Vagina (tissue), 2 donors: ENCODE results near the gene CHTF8.
"Not testable (repeated sequence)": the region's sequence is repeated elsewhere in the genome, so short reads cannot be mapped to it uniquely, and the experiment has no call there.

Experiments
- POLR2A ChIP-seq, 2 donors: fragments of 450-650 bp; IDR thresholded peaks; one replicate each; pipeline ENCODE4 v1.6.1; 2017; ENCODE audit warnings: antibody characterized with exemption in 2 of 2, mild to moderate bottlenecking in 2 of 2, moderate library complexity in 2 of 2
- POLR2AphosphoS5 ChIP-seq, 2 donors: sonication (generic); formaldehyde crosslinking; IDR thresholded peaks; one replicate each; pipeline ENCODE4 v1.9.0; 2017; ENCODE audit warnings: antibody characterized with exemption in 2 of 2, mild to moderate bottlenecking in 2 of 2, low read depth in 1 of 2; ENCODE audit not compliant: insufficient read depth in 1 of 2
- TF ChIP-seq, protein P1 (sequence below), 3 experiments: fragments of 450-650 bp in 2 of 3; fragments of 200-600 bp in 1 of 3; sonication (generic) in 1 of 3; IDR thresholded peaks; one replicate each; pipeline ENCODE4 v1.5.1; 2017 to 2019; ENCODE audit warnings: antibody characterized with exemption in 3 of 3, mild to moderate bottlenecking in 2 of 3, moderate library complexity in 2 of 3

GRCh38 chr16:69124406-69124805 lies 8.0 kb downstream of the CHTF8 start:
- TF ChIP-seq POLR2A (IDR thresholded peaks at IDR 0.05); POLR2AphosphoS5 (IDR thresholded peaks at IDR 0.05; ENCODE audit: insufficient read depth in 1 of 2, low read depth in 1 of 2): not testable (repeated sequence)
- TF ChIP-seq, protein P1, sequence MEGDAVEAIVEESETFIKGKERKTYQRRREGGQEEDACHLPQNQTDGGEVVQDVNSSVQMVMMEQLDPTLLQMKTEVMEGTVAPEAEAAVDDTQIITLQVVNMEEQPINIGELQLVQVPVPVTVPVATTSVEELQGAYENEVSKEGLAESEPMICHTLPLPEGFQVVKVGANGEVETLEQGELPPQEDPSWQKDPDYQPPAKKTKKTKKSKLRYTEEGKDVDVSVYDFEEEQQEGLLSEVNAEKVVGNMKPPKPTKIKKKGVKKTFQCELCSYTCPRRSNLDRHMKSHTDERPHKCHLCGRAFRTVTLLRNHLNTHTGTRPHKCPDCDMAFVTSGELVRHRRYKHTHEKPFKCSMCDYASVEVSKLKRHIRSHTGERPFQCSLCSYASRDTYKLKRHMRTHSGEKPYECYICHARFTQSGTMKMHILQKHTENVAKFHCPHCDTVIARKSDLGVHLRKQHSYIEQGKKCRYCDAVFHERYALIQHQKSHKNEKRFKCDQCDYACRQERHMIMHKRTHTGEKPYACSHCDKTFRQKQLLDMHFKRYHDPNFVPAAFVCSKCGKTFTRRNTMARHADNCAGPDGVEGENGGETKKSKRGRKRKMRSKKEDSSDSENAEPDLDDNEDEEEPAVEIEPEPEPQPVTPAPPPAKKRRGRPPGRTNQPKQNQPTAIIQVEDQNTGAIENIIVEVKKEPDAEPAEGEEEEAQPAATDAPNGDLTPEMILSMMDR (IDR thresholded peaks at IDR 0.05) = not testable (repeated sequence)
